ENCODE results near the gene EIF1AD.

EIF1AD gene

GRCh38 chr11:66008468-66009101 is 6.6 kb upstream of the EIF1AD start:
- H4K20me1 ChIP-seq (ENCODE audit: insufficient read depth, low read length, poor library complexity, severe bottlenecking) = peaks cover under 1% of the 10 kb centered on the region
- no peak for TF ChIP-seq CTCF (conservative IDR thresholded peaks at IDR 0.05; ENCODE audit: low read length)
- TF ChIP-seq EZH2phosphoT487 (IDR thresholded peaks at IDR 0.05; ENCODE audit: borderline replicate concordance) = no peak
- no peaks in the 10 kb centered on the region for H3K9me3 ChIP-seq (ENCODE audit: insufficient read depth, low read depth, low read length)
- H3F3A ChIP-seq (ENCODE audit: low read depth) = no peaks in the 10 kb centered on the region
- H3K79me2 ChIP-seq (ENCODE audit: insufficient read depth, low read length) = peaks cover 14% of the 10 kb centered on the region
- H3K4me2 ChIP-seq (ENCODE audit: low read depth, low read length, poor library complexity, severe bottlenecking) = no peak overlapping the region
- no peaks in the 10 kb centered on the region for H3K9me2 ChIP-seq (replicated peaks; ENCODE audit: low read depth, low read length)
- peaks cover 13% of the 10 kb centered on the region for H3K4me1 ChIP-seq (ENCODE audit: insufficient read depth, low read length, poor library complexity, severe bottlenecking)
- no peak overlapping the region for H2AFZ ChIP-seq (ENCODE audit: low read length)
- no peaks in the 10 kb centered on the region for H3K27me3 ChIP-seq (ENCODE audit: insufficient read depth, low read length, poor library complexity, severe bottlenecking)
- H3K36me3 ChIP-seq (ENCODE audit: insufficient read depth, low read length) = no peaks in the 10 kb centered on the region; the same call in 1 of the 2 replicates
- no peak overlapping the region for H3K9ac ChIP-seq (ENCODE audit: low read depth, low read length, poor library complexity, severe bottlenecking)
- no peak overlapping the region for H3K4me3 ChIP-seq (ENCODE audit: low read length, poor library complexity, severe bottlenecking)

DNA sequence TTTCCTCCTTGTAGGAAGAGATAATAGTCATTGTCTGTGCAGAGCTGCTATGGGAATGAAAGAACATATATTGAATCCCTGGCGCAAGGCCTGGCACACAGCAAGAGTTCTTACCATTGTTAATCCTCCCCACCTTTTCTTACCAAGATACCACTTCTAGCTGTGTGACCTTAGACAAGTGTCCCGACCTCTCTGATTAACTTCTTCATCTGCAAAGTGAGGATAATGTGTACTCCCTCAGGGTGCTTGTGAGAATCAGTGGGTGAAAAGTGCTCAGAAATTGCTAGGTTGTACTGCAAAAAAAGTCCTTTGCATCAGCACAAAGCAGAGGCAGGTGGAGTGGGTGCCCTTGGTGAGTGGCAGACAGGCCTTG is 6.1 kb upstream of the EIF1AD start:
- Histone ChIP-seq H3K9me2 (replicated peaks; ENCODE audit: low read depth, low read length) (no peaks in the 10 kb centered on the region), H3K79me2 (ENCODE audit: insufficient read depth, low read length) (peaks cover 19% of the 10 kb centered on the region), H2AFZ (ENCODE audit: low read length) (no peak overlapping the region), H4K20me1 (ENCODE audit: insufficient read depth, low read length, poor library complexity, severe bottlenecking) (peaks cover 6% of the 10 kb centered on the region), H3K27me3 (ENCODE audit: insufficient read depth, low read length, poor library complexity, severe bottlenecking) (no peaks in the 10 kb centered on the region), H3F3A (ENCODE audit: low read depth) (no peaks in the 10 kb centered on the region), H3K4me1 (ENCODE audit: insufficient read depth, low read length, poor library complexity, severe bottlenecking) (peaks cover 16% of the 10 kb centered on the region), H3K9me3 (ENCODE audit: insufficient read depth, low read depth, low read length) (no peaks in the 10 kb centered on the region), H3K4me2 (ENCODE audit: low read depth, low read length, poor library complexity, severe bottlenecking) (no peak overlapping the region), H3K36me3 (ENCODE audit: insufficient read depth, low read length) (no peaks in the 10 kb centered on the region; the same call in 1 of the 2 replicates), H3K9ac (ENCODE audit: low read depth, low read length, poor library complexity, severe bottlenecking) (no peak overlapping the region), H3K4me3 (ENCODE audit: low read length, poor library complexity, severe bottlenecking) (no peak overlapping the region)
- TF ChIP-seq CTCF (conservative IDR thresholded peaks at IDR 0.05; ENCODE audit: low read length) (no peak), EZH2phosphoT487 (IDR thresholded peaks at IDR 0.05; ENCODE audit: borderline replicate concordance) (no peak)

GRCh38 chr11:66007201-66007634 is 5.3 kb upstream of the EIF1AD start:
- Histone ChIP-seq H3K9me2 (replicated peaks; ENCODE audit: low read depth, low read length) (no peaks in the 10 kb centered on the region), H2AFZ (ENCODE audit: low read length) (no peak overlapping the region), H3K4me2 (ENCODE audit: low read depth, low read length, poor library complexity, severe bottlenecking) (no peak overlapping the region), H3K27me3 (ENCODE audit: insufficient read depth, low read length, poor library complexity, severe bottlenecking) (no peaks in the 10 kb centered on the region), H3K9me3 (ENCODE audit: insufficient read depth, low read depth, low read length) (no peaks in the 10 kb centered on the region), H3K4me3 (ENCODE audit: low read length, poor library complexity, severe bottlenecking) (no peak overlapping the region), H3F3A (ENCODE audit: low read depth) (no peaks in the 10 kb centered on the region), H3K9ac (ENCODE audit: low read depth, low read length, poor library complexity, severe bottlenecking) (no peak overlapping the region), H3K36me3 (ENCODE audit: insufficient read depth, low read length) (no peaks in the 10 kb centered on the region; the same call in 1 of the 2 replicates), H3K79me2 (ENCODE audit: insufficient read depth, low read length) (peaks cover 23% of the 10 kb centered on the region), H3K4me1 (ENCODE audit: insufficient read depth, low read length, poor library complexity, severe bottlenecking) (peaks cover 16% of the 10 kb centered on the region), H4K20me1 (ENCODE audit: insufficient read depth, low read length, poor library complexity, severe bottlenecking) (peaks cover 7% of the 10 kb centered on the region)
- TF ChIP-seq EZH2phosphoT487 (IDR thresholded peaks at IDR 0.05; ENCODE audit: borderline replicate concordance) (no peak), CTCF (conservative IDR thresholded peaks at IDR 0.05; ENCODE audit: low read length) (no peak)

Measured in Loucy (cell line).